Ecto neural progenitor cell (in vitro differentiated cells): Measurements from ENCODE around the gene ZKSCAN2.

Source experiments
- DNase-seq: peaks from one replicate; pipeline ENCODE4 v3.0.0-alpha.2; 2018; ENCODE audit warnings: low spot score

ZKSCAN2 gene

DNA sequence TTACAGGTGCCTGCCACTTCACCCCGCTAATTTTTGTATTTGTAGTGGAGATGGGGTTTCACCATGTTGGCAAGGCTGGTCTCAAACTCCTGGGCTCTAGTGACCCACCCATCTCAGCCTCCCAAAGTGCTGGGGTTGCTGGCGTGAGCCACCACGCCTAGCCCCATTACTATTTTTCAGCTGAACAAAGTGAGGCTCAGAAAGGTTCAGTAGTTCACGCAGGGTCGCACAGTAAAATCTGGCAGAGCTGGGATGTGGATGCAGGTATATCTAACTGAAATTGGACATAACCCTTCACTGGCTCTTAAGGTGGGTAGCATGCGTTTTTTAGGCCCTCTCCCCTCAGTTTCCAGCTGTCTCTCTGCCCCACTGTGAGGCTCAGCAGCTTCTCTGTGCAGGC lies 33.7 kb downstream of the ZKSCAN2 start:
- DNase-seq, result no peak

GRCh38 chr16:25222959-25223358 lies 34.7 kb downstream of the ZKSCAN2 start:
- DNase-seq, result no peak

DNA sequence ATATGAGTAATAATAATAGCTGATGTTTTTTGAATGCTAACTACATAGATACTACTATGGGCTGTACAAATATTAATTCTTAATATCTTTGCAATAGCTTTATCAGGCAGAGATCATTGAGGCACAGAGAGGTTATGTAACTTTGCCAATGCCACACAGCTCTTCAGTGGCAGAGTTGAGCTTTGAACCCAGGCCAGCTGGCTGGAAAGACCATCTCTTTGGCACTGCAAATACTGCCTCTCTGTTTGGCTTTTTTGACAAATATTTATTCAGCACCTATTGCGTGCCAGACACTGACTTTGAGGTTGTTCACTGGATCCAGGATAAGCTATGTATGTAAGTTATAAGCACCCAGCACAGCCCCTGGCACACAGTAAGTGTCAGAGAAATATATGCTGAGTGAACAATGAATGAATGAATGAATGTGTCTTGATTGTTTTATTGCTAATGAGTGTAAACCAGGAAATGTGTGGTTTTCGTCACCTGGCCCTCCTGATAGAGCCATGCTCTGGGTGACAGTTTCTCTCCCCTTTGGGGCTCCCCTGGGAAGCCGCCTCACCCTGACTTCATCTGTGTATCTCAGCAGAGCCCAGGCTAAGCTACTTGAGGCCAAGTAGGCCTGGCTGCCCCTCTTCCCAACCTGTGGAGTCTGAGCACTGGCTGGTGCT lies 38.4 kb downstream of the ZKSCAN2 start:
- no peak for DNase-seq

- DNase-seq, result no peak
Measured at GRCh38 chr16:25217921-25218320, 39.7 kb downstream of the ZKSCAN2 start.

DNA sequence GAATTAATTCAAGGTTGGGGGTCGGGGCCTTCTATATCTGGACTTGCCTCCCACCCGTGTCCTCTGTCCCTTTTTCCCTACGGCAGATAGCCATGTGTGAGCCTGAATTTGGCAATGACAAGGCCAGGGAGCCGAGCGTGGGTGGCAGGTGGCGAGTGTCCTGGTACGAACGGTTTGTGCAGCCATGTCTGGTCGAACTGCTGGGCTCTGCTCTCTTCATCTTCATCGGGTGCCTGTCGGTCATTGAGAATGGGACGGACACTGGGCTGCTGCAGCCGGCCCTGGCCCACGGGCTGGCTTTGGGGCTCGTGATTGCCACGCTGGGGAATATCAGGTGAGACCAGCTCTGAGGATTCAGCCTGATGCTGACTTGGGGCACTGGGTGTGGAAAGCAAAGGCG lies 40.5 kb downstream of the ZKSCAN2 start:
- no peak for DNase-seq

DNA sequence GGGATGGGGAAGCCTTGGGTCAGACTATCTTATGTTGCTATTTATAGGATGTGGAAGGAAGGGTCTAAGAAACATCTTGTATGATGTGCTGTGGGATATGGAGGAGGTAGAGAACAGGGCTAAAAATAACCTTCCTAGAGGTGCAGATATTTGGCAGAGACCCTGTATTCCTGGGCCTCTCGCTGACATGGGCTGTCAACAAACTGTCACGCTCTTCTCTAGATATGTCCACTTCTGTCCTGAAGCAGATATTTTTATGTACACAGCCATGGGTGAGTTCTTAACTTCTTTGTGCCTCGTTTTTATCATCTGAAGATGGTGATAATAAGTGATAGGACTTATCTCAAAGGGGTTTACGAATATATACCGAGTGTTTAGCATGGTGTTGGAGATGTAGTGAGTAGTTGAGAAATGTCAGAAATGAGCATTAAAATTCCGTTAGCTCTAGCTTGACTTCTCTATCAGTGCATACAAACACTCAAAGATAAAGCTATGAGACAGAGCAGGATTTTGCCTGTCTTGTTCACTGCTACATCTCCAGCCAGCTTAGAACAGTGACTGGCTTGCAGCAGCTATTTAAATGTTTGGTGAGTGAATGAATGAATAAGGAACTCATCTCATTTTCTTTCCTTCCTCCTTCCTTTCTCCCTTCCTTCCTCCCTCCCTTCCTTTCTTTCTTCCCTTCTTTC lies 43.8 kb downstream of the ZKSCAN2 start:
- DNase-seq, result no peak

DNA sequence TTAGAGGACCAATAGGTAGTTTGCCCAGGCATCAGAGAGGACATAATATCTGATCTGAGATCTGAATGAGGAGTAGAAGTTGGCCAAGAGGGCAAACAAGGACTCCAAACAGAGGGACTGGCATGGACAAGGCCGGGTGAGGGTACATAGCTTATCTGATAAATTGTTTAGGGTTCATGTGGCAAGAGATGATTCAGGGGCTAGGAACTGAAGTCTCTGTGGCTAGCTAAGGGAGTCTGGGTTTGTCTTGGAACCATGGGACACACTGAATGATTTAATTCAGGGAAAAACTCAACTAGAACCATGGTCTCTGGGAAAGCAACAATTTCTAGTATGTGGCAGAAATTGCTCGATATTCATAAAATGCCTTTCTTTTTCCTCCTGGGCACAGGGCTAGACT lies 45.0 kb downstream of the ZKSCAN2 start:
- no peak for DNase-seq

DNA sequence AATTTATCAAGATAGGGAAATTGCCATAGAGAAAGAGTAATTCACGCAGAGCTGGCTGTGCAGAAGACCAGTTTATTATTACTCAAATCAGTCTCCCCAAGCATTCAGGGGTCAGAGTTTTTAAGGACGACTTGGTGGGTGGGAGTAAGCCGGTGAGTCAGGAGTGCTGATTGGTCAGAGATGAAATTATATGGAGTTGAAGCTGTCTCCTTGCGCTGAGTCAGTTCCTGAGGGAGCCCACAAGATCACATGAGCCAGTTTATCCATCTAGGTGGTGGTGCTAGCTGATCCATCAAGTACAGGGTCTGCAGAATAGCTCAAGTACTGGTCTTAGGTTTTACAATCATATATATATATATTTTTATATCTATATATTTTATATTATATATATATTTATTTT lies 46.9 kb downstream of the ZKSCAN2 start:
- no peak for DNase-seq

GRCh38 chr16:25199457-25199856 lies 58.2 kb downstream of the ZKSCAN2 start:
- no peak for DNase-seq

- no peak for DNase-seq
Measured at GRCh38 chr16:25198021-25198420, 59.6 kb downstream of the ZKSCAN2 start.

DNA sequence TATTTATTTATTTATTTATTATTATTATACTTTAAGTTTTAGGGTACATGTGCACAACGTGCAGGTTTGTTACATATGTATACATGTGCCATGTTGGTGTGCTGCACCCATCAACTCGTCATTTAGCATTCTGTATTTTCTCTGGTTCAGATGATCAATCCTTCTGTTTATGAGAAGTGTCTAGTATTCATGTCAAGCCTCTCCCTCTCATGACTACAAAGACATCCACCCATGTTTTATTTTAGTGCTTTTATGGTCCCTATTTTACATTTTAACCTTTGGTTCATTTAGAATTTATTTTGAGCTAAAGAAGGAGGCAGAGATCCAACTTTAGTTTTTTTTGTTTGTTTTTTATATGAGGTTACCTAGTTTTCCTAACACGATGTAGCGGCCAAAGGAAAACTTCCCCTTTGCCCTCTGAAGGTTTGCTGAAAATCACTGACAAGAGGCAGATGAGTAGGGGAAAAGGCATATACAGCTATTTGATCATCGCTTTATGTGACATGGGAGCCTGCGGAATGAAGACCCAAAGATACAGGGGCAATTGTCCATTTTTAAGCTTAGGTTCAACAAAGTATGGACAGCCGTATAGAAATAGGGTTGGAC lies 63.3 kb downstream of the ZKSCAN2 start:
- DNase-seq, result no peak

- DNase-seq, result no peak
Measured at GRCh38 chr16:25192096-25192495, 65.5 kb downstream of the ZKSCAN2 start.

DNA sequence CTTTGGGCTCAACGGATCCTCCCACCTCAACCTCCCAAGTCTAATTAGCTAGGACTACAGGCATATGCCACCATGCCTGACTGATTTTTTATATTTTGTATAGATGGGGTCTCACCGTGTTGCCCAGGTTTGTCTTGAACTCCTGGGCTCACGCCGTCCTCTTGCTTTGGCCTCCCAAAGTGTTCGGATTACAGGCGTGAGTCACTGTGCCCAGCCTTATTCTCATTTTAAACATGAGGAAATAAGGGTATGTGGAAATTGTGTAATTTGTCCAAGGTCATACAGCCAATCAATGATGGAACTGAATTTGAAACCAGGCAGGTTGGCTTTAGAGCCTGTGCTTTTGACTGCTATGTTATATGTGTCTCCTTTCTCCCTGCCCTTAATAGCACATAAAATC lies 68.3 kb downstream of the ZKSCAN2 start:
- DNase-seq, result no peak

GRCh38 chr16:25187491-25187795 lies 70.2 kb downstream of the ZKSCAN2 start:
- no peak for DNase-seq
